HG02970 (cell line): ENCODE measurements around the gene GRB10.

Experiments used
- ATAC-seq: cut with Tn5 transposase; IDR thresholded peaks from one replicate; pipeline ENCODE4 v1.9.1; 2021; ENCODE audit warnings: mild to moderate bottlenecking, moderate library complexity, moderate number of reproducible peaks; ENCODE audit not compliant: unreplicated experiment, low FRiP score

GRB10 gene

GRCh38 chr7:50782375-50783208, at the start of gene GRB10:
Gene GRB10, minus strand, starts transcription at chr7:50782896. Its CDS starts 50,574 bp downstream, at chr7:50732322.
- ATAC-seq = no peak

- no peak for ATAC-seq
These were observed 46.1 kb upstream of the GRB10 start for GRCh38 chr7:50828801-50829200.

- ATAC-seq = no peak
These were observed 45.4 kb upstream of the GRB10 start for GRCh38 chr7:50828116-50828515.

GRCh38 chr7:50827281-50827680, 44.6 kb upstream of the GRB10 start:
- ATAC-seq = no peak

GRCh38 chr7:50826371-50827172, 43.9 kb upstream of the GRB10 start:
- ATAC-seq = no peak

GRCh38 chr7:50825465-50825864, 42.8 kb upstream of the GRB10 start:
- no peak for ATAC-seq

GRCh38 chr7:50824882-50825281, 42.2 kb upstream of the GRB10 start:
- ATAC-seq = no peak

DNA sequence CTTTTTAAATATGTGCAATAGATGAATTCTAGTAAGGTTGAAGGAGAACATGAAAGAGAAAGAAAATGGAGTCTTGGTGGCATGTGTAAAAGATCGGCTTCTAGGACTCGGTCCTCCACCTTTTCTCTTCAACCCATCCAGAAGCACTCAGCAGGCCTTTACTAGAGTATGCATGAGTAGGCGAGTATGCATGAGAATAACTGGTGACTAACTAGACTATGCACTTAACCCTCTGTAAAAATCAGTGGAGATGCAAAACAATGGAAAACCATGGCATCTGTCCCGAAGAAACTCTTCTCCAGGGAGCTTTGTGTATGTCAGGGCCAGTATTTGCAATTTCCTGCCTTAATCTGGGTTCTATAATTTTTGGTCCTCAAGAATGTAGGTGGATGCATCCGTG, 40.0 kb upstream of the GRB10 start:
- ATAC-seq = no peak

DNA sequence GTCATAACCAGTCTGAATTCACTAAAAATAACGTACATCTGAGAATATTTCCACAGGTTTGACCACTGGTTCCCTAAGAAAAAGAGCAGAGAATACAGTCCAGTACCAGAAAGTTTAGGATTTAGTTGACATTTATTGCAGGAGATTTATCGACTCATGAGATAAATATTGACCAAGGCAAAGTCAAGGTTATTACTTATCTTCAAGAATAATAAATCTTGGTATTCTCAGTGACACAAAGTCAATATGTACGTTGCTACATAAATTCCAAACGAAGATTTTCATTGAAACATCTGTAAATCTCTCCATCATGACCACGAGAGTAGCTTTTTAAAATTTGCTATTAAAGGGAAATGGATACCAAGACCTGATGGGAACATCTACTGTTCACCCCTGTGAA, 39.4 kb upstream of the GRB10 start:
- ATAC-seq = no peak

- no peak for ATAC-seq
These were observed 38.8 kb upstream of the GRB10 start for GRCh38 chr7:50821457-50822008.

- no peak for ATAC-seq
These were observed 35.6 kb upstream of the GRB10 start for GRCh38 chr7:50818324-50818723.

DNA sequence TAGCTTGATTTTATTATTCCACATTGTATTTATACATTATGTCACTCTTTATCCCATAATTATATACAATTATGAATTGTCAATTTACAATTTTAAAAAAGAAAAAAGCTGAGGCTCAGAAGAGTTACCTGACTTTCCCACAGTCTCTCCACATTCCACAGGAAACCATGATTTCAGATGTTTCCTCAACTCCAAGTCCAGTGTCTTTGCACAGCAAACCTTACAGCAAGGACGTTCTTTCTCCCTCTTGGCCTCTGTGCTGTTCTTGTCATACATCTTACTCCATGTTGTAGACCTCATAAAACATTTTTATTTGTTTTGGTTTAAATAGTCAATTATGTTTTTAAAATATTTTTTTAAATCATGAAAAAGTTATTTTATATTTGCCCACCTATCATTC, 34.9 kb upstream of the GRB10 start:
- no peak for ATAC-seq

- ATAC-seq = no peak
These were observed 32.4 kb upstream of the GRB10 start for GRCh38 chr7:50815138-50815537.

GRCh38 chr7:50814166-50814565, 31.5 kb upstream of the GRB10 start:
- no peak for ATAC-seq

DNA sequence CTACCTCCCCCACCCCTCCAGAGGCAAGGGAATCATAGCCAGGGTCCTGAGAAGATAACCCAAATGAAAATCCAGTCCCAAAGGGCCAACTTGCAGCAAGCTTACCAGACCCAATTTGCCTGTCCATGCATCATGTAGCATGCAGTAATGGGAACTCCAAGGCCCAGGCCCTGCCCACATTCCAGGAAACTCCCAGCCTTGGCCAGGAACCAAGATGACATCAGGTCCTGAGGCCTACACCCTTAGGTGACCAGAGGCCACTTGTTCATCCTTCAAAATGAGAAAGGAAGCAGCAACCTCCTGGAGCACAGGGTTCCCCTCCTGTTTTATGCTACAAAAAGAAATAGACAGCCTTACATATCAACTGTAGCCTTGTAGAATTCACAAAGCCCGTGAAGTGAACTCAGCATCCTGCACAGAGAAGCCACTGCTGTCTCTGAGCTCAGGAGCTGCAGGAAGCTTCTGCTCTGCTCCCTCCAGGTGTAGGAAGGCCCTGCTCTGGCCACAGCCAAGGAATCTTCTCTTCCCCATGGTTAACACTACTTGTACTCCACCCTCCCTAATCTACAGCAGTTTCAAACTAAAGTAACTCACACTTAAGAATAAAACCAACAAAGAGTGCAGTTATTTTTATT, 30.3 kb upstream of the GRB10 start:
- no peak for ATAC-seq

GRCh38 chr7:50812094-50812493, 29.4 kb upstream of the GRB10 start:
- no peak for ATAC-seq

GRCh38 chr7:50808282-50808888, 25.7 kb upstream of the GRB10 start:
- no peak for ATAC-seq

GRCh38 chr7:50807026-50807730, 24.5 kb upstream of the GRB10 start:
- no peak for ATAC-seq

DNA sequence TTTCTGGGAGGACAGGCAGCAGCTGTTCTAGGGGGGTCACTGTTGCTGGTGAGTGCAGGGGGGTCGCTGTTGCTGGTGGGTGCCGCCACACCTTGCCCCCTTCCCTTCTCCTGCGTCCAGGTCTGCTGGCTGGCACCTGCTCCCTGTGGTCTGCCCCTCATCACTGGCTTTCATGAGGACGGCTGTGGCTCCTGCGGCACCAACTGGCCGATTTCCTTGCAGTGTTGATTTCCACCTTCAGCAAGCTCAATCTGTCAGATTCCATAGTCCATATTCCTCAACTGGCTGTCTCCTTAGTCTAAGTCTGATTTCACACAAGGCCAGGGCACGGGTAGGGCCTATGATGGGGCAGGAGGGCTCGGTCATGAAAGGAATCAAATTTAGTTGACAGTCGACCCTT, 23.4 kb upstream of the GRB10 start:
- ATAC-seq = no peak
